Activated B cell treated with CpG ODN at 0.5 μM for 24 hours (primary cell): ENCODE results near the gene MMP2. TPM values are rescaled to one million over a fixed set of nuclear protein-coding genes. Genes with fewer than 3 reads are reported as not detected.

ENCODE experiments used
- ATAC-seq: fragments of 200-7000 bp; cut with Tn5 transposase; one replicate; pipeline ENCODE4 v1.10.0; 2021; ENCODE audit warnings: low read depth, mild to moderate bottlenecking, moderate library complexity
- CTCF ChIA-PET: fragments of 350-600 bp; sonication (Branson Sonifier 250); formaldehyde crosslinking; loops from one replicate; lab custom pipeline; 2021; ENCODE audit warnings: antibody characterized with exemption; lab: Charles Lee
- POLR2A ChIA-PET: fragments of 350-600 bp; sonication (Branson Sonifier 250); formaldehyde crosslinking; loops from one replicate; lab custom pipeline; 2021; ENCODE audit warnings: antibody characterized with exemption; lab: Charles Lee
- DNase-seq: peaks from one replicate; pipeline ENCODE4 v3.0.0; 2022
- H3K27ac Mint-ChIP-seq: one replicate; pipeline ENCODE4 v1.8.0; 2020; ENCODE audit warnings: mixed read lengths
- H3K27me3 Mint-ChIP-seq: one replicate; pipeline ENCODE4 v1.8.0; 2021; ENCODE audit warnings: mixed read lengths
- H3K36me3 Mint-ChIP-seq: one replicate; pipeline ENCODE4 v1.8.0; 2021; ENCODE audit warnings: low read depth, mixed read lengths
- H3K4me1 Mint-ChIP-seq: one replicate; pipeline ENCODE4 v1.8.0; 2021; ENCODE audit warnings: mixed read lengths
- H3K4me3 Mint-ChIP-seq: one replicate; pipeline ENCODE4 v1.8.0; 2020; ENCODE audit warnings: mild to moderate bottlenecking, mixed read lengths
- H3K9me3 Mint-ChIP-seq: one replicate; pipeline ENCODE4 v1.8.0; 2020; ENCODE audit warnings: mixed read lengths
- CTCF ChIP-seq: fragments of 200-600 bp; IDR thresholded peaks from one replicate; pipeline ENCODE4 v1.8.0; 2022; ENCODE audit warnings: antibody characterized with exemption, mild to moderate bottlenecking
- intact Hi-C: fragments of 100-400 bp; cut with micrococcal nuclease; formaldehyde crosslinking; loops from one replicate; pipeline ENCODE4 v1.15.1; 2024
- total RNA-seq: library from RNA; stranded (reverse); gene quantifications from 2 replicates; pipeline ENCODE4 v1.2.3, GENCODE V29; 2022

MMP2 gene
- total RNA-seq, 1 donor from 2014 or later: not detected

- ChIA-PET POLR2A (no interaction called here), CTCF (no interaction called here)
- TF ChIP-seq CTCF: no peak
Measured at GRCh38 chr16:55513616-55514015, 34.6 kb downstream of the MMP2 start.

GRCh38 chr16:55515111-55515510 lies 36.1 kb downstream of the MMP2 start:
- ATAC-seq (no peak), DNase-seq (no peak)
- intact Hi-C loops: no loop called here
- ChIA-PET POLR2A (no interaction called here), CTCF (no interaction called here)
- peaks cover 4% of the 10 kb centered on the region for H3K27me3 Mint-ChIP-seq
- peaks cover 14% of the 10 kb centered on the region for H3K9me3 Mint-ChIP-seq
- no peak overlapping the region for H3K27ac Mint-ChIP-seq
- H3K36me3 Mint-ChIP-seq: no peaks in the 10 kb centered on the region
- peaks cover under 1% of the 10 kb centered on the region for H3K4me1 Mint-ChIP-seq
- no peak for TF ChIP-seq CTCF
- H3K4me3 Mint-ChIP-seq: no peak overlapping the region

More at GRCh38 chr16:55513616-55514015, 34.6 kb downstream of the MMP2 start:
- intact Hi-C loops: no loop called here
- Mint-ChIP-seq H3K4me3 (no peak overlapping the region), H3K4me1 (peaks cover 16% of the 10 kb centered on the region), H3K9me3 (peaks cover 14% of the 10 kb centered on the region), H3K27ac (no peak overlapping the region), H3K27me3 (peaks cover 14% of the 10 kb centered on the region), H3K36me3 (no peaks in the 10 kb centered on the region)
- ATAC-seq: no peak
- DNase-seq: no peak

- Mint-ChIP-seq H3K27ac (no peak overlapping the region), H3K27me3 (no peaks in the 10 kb centered on the region), H3K4me3 (no peak overlapping the region), H3K36me3 (no peaks in the 10 kb centered on the region), H3K9me3 (peaks cover 8% of the 10 kb centered on the region), H3K4me1 (no peaks in the 10 kb centered on the region)
- intact Hi-C loops: no loop called here
- DNase-seq (no peak), ATAC-seq (no peak)
- CTCF ChIA-PET: no interaction called here
- TF ChIP-seq CTCF: no peak
- POLR2A ChIA-PET: no interaction called here
Measured at GRCh38 chr16:55521792-55522191, 42.8 kb downstream of the MMP2 start.

- CTCF ChIA-PET: no interaction called here
- Mint-ChIP-seq H3K27me3 (no peaks in the 10 kb centered on the region), H3K9me3 (peaks cover 8% of the 10 kb centered on the region), H3K4me1 (no peaks in the 10 kb centered on the region), H3K36me3 (no peaks in the 10 kb centered on the region), H3K4me3 (no peak overlapping the region), H3K27ac (no peak overlapping the region)
- TF ChIP-seq CTCF: no peak
- intact Hi-C loops: no loop called here
- DNase-seq (no peak), ATAC-seq (no peak)
- POLR2A ChIA-PET: no interaction called here
Measured at GRCh38 chr16:55526441-55526840, 47.4 kb downstream of the MMP2 start.

GRCh38 chr16:55527885-55528284 lies 48.9 kb downstream of the MMP2 start:
- no peak for TF ChIP-seq CTCF
- ChIA-PET CTCF (no interaction called here), POLR2A (no interaction called here)
- no peak overlapping the region for H3K27ac Mint-ChIP-seq
- no peak overlapping the region for H3K4me3 Mint-ChIP-seq
- no peaks in the 10 kb centered on the region for H3K9me3 Mint-ChIP-seq
- no peaks in the 10 kb centered on the region for H3K4me1 Mint-ChIP-seq
- DNase-seq (no peak), ATAC-seq (no peak)
- intact Hi-C loops: no loop called here
- H3K27me3 Mint-ChIP-seq: no peaks in the 10 kb centered on the region
- no peaks in the 10 kb centered on the region for H3K36me3 Mint-ChIP-seq
